ENCODE measurements around the gene CBLB. TPM values are rescaled to one million over a fixed set of nuclear protein-coding genes. Genes with fewer than 3 reads are reported as not detected.

CBLB gene
- total RNA-seq, 6 experiments from 2014 or later = 17.6 to 22.6 (median 20.6) TPM

DNA sequence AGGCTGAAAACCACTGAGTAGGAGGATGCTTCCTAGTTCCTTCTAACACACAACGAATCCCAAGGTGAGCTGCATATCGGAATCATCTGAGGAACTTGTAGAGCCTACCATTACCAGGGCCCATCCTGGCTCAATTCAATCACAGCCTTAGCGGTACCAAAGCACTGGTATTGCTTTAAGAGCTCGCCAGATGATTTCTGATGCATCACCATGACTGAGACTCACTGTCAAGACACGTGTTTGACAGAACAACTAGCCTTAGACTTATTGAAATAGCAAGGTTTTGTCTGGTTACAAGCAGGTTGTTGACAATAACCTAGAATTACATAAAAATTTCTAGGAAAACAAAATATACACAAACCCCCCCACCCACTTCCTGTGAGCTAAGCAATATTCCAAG lies 68.5 kb downstream of the CBLB start:
- TF ChIP-seq, protein P1, sequence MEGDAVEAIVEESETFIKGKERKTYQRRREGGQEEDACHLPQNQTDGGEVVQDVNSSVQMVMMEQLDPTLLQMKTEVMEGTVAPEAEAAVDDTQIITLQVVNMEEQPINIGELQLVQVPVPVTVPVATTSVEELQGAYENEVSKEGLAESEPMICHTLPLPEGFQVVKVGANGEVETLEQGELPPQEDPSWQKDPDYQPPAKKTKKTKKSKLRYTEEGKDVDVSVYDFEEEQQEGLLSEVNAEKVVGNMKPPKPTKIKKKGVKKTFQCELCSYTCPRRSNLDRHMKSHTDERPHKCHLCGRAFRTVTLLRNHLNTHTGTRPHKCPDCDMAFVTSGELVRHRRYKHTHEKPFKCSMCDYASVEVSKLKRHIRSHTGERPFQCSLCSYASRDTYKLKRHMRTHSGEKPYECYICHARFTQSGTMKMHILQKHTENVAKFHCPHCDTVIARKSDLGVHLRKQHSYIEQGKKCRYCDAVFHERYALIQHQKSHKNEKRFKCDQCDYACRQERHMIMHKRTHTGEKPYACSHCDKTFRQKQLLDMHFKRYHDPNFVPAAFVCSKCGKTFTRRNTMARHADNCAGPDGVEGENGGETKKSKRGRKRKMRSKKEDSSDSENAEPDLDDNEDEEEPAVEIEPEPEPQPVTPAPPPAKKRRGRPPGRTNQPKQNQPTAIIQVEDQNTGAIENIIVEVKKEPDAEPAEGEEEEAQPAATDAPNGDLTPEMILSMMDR (IDR thresholded peaks at IDR 0.05) = no peak
- peaks cover 25% of the 10 kb centered on the region for H3K36me3 Mint-ChIP-seq (ENCODE audit: low read depth)
- H3K27me3 Mint-ChIP-seq (ENCODE audit: insufficient read depth) = no peaks in the 10 kb centered on the region
- peaks cover 38% of the 10 kb centered on the region for H3K4me1 Mint-ChIP-seq (ENCODE audit: low read depth)
- no peak overlapping the region for H3K4me3 Mint-ChIP-seq
- no peak for DNase-seq
- no peak overlapping the region for H3K27ac Mint-ChIP-seq
- H3K9me3 Mint-ChIP-seq = no peaks in the 10 kb centered on the region

DNA sequence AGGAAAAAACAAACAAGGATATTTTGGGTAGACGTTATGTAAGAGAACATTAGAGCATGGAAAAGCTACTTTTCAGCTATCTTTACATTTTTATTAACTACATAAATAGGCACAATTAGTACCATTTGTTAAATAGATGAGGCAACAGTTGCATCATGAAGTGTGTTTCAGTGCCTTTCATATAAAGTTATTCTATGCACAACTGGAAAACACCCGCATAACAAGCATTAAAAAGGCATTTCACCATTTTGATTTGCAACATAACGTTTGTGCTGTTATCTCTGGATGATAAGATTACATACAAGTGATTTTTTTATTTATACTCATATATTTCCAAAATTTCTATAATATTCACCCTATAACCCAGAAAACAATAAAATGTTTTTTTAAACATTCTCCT lies 69.5 kb downstream of the CBLB start:
- no peaks in the 10 kb centered on the region for H3K9me3 Mint-ChIP-seq
- TF ChIP-seq, protein P1 (IDR thresholded peaks at IDR 0.05) = no peak
- H3K36me3 Mint-ChIP-seq (ENCODE audit: low read depth) = peaks cover 18% of the 10 kb centered on the region
- H3K4me3 Mint-ChIP-seq = no peak overlapping the region
- no peak overlapping the region for H3K27ac Mint-ChIP-seq
- H3K4me1 Mint-ChIP-seq (ENCODE audit: low read depth) = peaks cover 32% of the 10 kb centered on the region
- DNase-seq = no peak
- H3K27me3 Mint-ChIP-seq (ENCODE audit: insufficient read depth) = no peaks in the 10 kb centered on the region

- H3K27ac Mint-ChIP-seq = no peak overlapping the region
- TF ChIP-seq, protein P1 (IDR thresholded peaks at IDR 0.05) = no peak
- H3K36me3 Mint-ChIP-seq (ENCODE audit: low read depth) = peaks cover 18% of the 10 kb centered on the region
- peaks cover 41% of the 10 kb centered on the region for H3K4me1 Mint-ChIP-seq (ENCODE audit: low read depth)
- no peak overlapping the region for H3K4me3 Mint-ChIP-seq
- no peaks in the 10 kb centered on the region for H3K27me3 Mint-ChIP-seq (ENCODE audit: insufficient read depth)
- H3K9me3 Mint-ChIP-seq = no peaks in the 10 kb centered on the region
- DNase-seq = no peak
These were observed 70.4 kb downstream of the CBLB start for GRCh38 chr3:105798381-105798934.

- TF ChIP-seq, protein P1 (IDR thresholded peaks at IDR 0.05) = no peak
- Mint-ChIP-seq H3K4me1 (ENCODE audit: low read depth) (peaks cover 44% of the 10 kb centered on the region), H3K27me3 (ENCODE audit: insufficient read depth) (no peaks in the 10 kb centered on the region), H3K9me3 (no peaks in the 10 kb centered on the region), H3K36me3 (ENCODE audit: low read depth) (peaks cover 14% of the 10 kb centered on the region), H3K27ac (peak overlapping the region; percentile 82), H3K4me3 (peak overlapping the region; percentile 80)
- DNase-seq = no peak
These were observed 75.8 kb downstream of the CBLB start for GRCh38 chr3:105793040-105793439.

DNA sequence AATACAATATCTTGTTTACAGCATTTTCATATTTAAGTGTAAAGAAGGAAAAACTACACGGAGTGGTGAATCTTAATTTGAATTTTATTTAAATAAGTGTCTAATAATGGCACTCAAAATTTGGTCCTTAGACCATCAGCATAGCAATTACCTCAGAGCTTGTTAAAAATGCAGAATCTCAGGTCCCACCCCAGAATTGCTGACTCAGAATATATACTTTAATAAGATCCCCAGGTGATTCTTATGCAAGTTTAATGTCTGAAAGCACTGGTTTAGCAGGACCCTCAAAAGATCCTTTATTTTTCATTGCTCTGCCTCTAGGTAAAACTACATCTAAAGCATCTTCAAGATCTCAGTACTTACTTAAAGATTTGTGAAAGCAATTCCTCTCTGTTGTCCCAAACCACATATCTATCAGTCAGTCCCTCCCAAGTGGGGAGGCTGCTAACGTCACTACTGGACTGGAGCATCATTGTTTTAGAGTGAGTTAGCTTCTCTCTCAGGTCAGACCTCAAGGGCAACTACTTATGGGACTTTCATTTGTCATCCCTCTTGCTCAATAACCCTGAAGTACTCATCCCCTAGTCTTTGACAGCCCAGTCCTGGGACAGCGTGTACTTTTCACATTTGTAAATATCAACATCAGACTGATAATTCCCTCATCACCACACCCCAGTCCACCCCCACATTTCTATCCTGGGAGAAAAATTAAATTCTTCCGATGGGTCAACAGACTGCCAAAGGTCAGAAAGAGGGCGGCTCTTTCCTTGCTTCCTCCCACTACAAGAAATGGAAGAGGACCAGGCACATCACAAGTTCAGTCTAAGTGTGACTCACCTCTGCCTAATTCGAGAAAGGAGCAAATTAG lies 76.7 kb downstream of the CBLB start:
- H3K36me3 Mint-ChIP-seq (ENCODE audit: low read depth) = peaks cover 12% of the 10 kb centered on the region
- H3K4me1 Mint-ChIP-seq (ENCODE audit: low read depth) = peaks cover 44% of the 10 kb centered on the region
- TF ChIP-seq, protein P1 (IDR thresholded peaks at IDR 0.05) = no peak
- peak; percentile 93 for DNase-seq
- H3K27ac Mint-ChIP-seq = peak overlapping the region; percentile 82
- H3K9me3 Mint-ChIP-seq = no peaks in the 10 kb centered on the region
- H3K4me3 Mint-ChIP-seq = peak overlapping the region; percentile 80
- H3K27me3 Mint-ChIP-seq (ENCODE audit: insufficient read depth) = no peaks in the 10 kb centered on the region
